Lower leg skin (tissue), 4 donors: ENCODE results near the gene POM121L2. TPM values are rescaled to one million over a fixed set of nuclear protein-coding genes. Genes with fewer than 3 reads are reported as not detected.

Source experiments
- DNase-seq, 2 donors: peaks; one replicate each; pipeline ENCODE4 v3.0.0-alpha.2; 2019; ENCODE audit warnings: low spot score in 2 of 2
- H3K4me3 ChIP-seq: fragments of 200-600 bp; sonication (generic); 2 replicates; pipeline ENCODE4 v1.5.1; 2017; ENCODE audit warnings: mild to moderate bottlenecking, low read depth; ENCODE audit not compliant: poor library complexity, severe bottlenecking
- CTCF ChIP-seq, 3 donors: fragments of 450-650 bp; IDR thresholded peaks; one replicate each; pipeline ENCODE4 v1.5.1; 2016; ENCODE audit warnings: antibody characterized with exemption in 3 of 3, mild to moderate bottlenecking in 3 of 3, moderate library complexity in 2 of 3
- POLR2A ChIP-seq, 2 donors: fragments of 450-650 bp; IDR thresholded peaks; one replicate each; pipeline ENCODE4 v1.6.1; 2016 to 2017; ENCODE audit warnings: antibody characterized with exemption in 2 of 2, mild to moderate bottlenecking in 1 of 2, moderate library complexity in 1 of 2
- WGBS, 2 donors: methylation state at CpG; one replicate each; pipeline ENCODE4 v1.1.5; 2018; 5-methylcytosine and 5-hydroxymethylcytosine counted together
- intact Hi-C: fragments of 100-400 bp; cut with DNase I; formaldehyde crosslinking; loops from one replicate; pipeline ENCODE4 v1.15.0; 2023; ENCODE audit warnings: low total_unique reads
- total RNA-seq, 4 donors: library from RNA; depleted of rRNA; stranded (reverse); fragments of >200 nt; gene quantifications; one replicate each; pipeline ENCODE4 v1.1.0, GENCODE V29; 2016

Gene POM121L2
- total RNA-seq, 4 donors from 2014 or later = not detected

GRCh38 chr6:27260836-27261375, 51.2 kb downstream of the POM121L2 start:
- no peak overlapping the region for H3K4me3 ChIP-seq
- intact Hi-C loops = no loop called here
- DNase-seq = no peak
- WGBS, 2 donors = 6 to 12% methylated on average over 30 of the region's 30 CpGs
- TF ChIP-seq POLR2A (IDR thresholded peaks at IDR 0.05) = no peak
- no peak for TF ChIP-seq CTCF (IDR thresholded peaks at IDR 0.05)

GRCh38 chr6:27260369-27260768, 51.7 kb downstream of the POM121L2 start:
- DNase-seq = no peak
- intact Hi-C loops = no loop called here
- WGBS, 2 donors = 9 to 16% methylated on average over 21 of the region's 21 CpGs
- TF ChIP-seq CTCF (IDR thresholded peaks at IDR 0.05) = no peak
- no peak for TF ChIP-seq POLR2A (IDR thresholded peaks at IDR 0.05)
- H3K4me3 ChIP-seq = no peak overlapping the region

Other genes starting within 250 kb of the POM121L2 start
- gene PRSS16, start 64.6 kb downstream of the POM121L2 start, total RNA-seq = 10 to 100 TPM; 11.2 to 13.5 (median 12.0) TPM
- gene ZNF391, start 76.5 kb upstream of the POM121L2 start, total RNA-seq = 1 to 10 TPM in 3 of 4 donors, under 1 TPM in 1; 0.55 to 2.1 (median 1.5) TPM
- 10 to 100 TPM in 3 of 4 donors, 1 to 10 TPM in 1; 9.5 to 14.0 (median 12.3) TPM for gene ZNF184, start 160.8 kb upstream of the POM121L2 start, total RNA-seq